ENCODE results near the gene POMT2. TPM values are rescaled to one million over a fixed set of nuclear protein-coding genes. Genes with fewer than 3 reads are reported as not detected.

POMT2 gene
- total and polyA plus RNA-seq, 2 donors (not counting 3 experiments of a cell fraction or from before 2014, with no cell fraction given), result 19.5 to 48.2 TPM

GRCh38 chr14:77316195-77316505 lies 4.5 kb downstream of the POMT2 start:
- Histone ChIP-seq H3K27me3 (ENCODE audit: control insufficient read depth in 2 of 2, insufficient read depth in 2 of 2, low read length in 2 of 2) (no peaks in the 10 kb centered on the region), H3K36me3 (ENCODE audit: control insufficient read depth in 2 of 2, extremely low read depth in 1 of 2, insufficient read depth in 2 of 2, low read length in 2 of 2) (no peaks in the 10 kb centered on the region), H3K9me1 (replicated peaks; ENCODE audit: control insufficient read depth, extremely low read depth, insufficient read depth, low read length) (no peaks in the 10 kb centered on the region), H3K4me3 (replicated peaks in 1 of 3; ENCODE audit: insufficient read depth in 1 of 3, low read depth in 1 of 3, low read length in 3 of 3) (no peak overlapping the region), H3K79me2 (ENCODE audit: control insufficient read depth, insufficient read depth, low read length) (peaks cover 19% of the 10 kb centered on the region), H3K27ac (ENCODE audit: insufficient read depth, low read depth, low read length) (no peak overlapping the region), H3K9ac (replicated peaks; ENCODE audit: extremely low read depth, insufficient read depth, low read length) (no peak overlapping the region), H3K4me2 (ENCODE audit: insufficient read depth, low read length) (no peak overlapping the region), H3K9me3 (replicated peaks; ENCODE audit: control insufficient read depth, insufficient read depth, low read length) (no peaks in the 10 kb centered on the region), H3K4me1 (ENCODE audit: control insufficient read depth, extremely low read depth, insufficient read depth, low read length) (peaks cover 9% of the 10 kb centered on the region), H4K20me1 (replicated peaks; ENCODE audit: control insufficient read depth, extremely low read depth, insufficient read depth, low read length) (no peaks in the 10 kb centered on the region), H2AFZ (ENCODE audit: low read depth, low read length) (no peak overlapping the region)
- POLR2A ChIA-PET, result interaction anchor here (0.6 to 1.6 kb wide), 4 partner anchors 13 to 444 kb away, joined by 3 to 13 read pairs (median 6); no protein-coding TSS in a partner anchor
- DNase-seq (ENCODE audit: low read depth, low spot score) (no peak), FAIRE-seq (peak; percentile 12)
- CTCF ChIA-PET, result interaction anchor here (0.6 to 6.0 kb wide), 51 partner anchors 9 to 601 kb away, joined by 3 to 515 read pairs (median 4); partner anchors contain the start of genes CIPC, SAMD15, TMED8 and VIPAS39
- TF ChIP-seq POLR2A (IDR thresholded peaks at IDR 0.05; ENCODE audit: low read depth, low read length), result no peak
- TF ChIP-seq FOS (IDR thresholded peaks at IDR 0.05; ENCODE audit: borderline replicate concordance, insufficient read depth, low read length), result no peak
- intact Hi-C loops (cut with micrococcal nuclease), result loop anchor here (1.0 kb wide), 4 partner anchors 15 to 446 kb away; no protein-coding TSS in a partner anchor
- dilution Hi-C loops (cut with MboI; ENCODE audit: extremely low pct_ligation_motif_present, low sequenced_read_pairs), result no loop called here
- BruUV-seq (replicated peaks), result no TSS peak

- no peak overlapping the region for H3K4me2 ChIP-seq (ENCODE audit: insufficient read depth, low read length)
- TF ChIP-seq EZH2 (IDR thresholded peaks at IDR 0.05; ENCODE audit: borderline replicate concordance, low read depth, low read length, severe bottlenecking) (no peak), FOS (IDR thresholded peaks at IDR 0.05; ENCODE audit: borderline replicate concordance, insufficient read depth, low read length) (no peak), GATA2 (IDR thresholded peaks at IDR 0.05; ENCODE audit: insufficient read depth, insufficient read length, low read depth, low read length) (no peak), POLR2A (IDR thresholded peaks at IDR 0.05; ENCODE audit: low read depth, low read length) (no peak), MAX (IDR thresholded peaks at IDR 0.05; ENCODE audit: insufficient read depth, insufficient read length) (no peak)
- CTCF ChIA-PET, result interaction anchor here (0.8 to 6.0 kb wide), 11 partner anchors 10 to 441 kb away, joined by 3 to 515 read pairs (median 10); no protein-coding TSS in a partner anchor
- FAIRE-seq (no peak), DNase-seq (ENCODE audit: low read depth, low spot score) (no peak)
- no peaks in the 10 kb centered on the region for H3K36me3 ChIP-seq (ENCODE audit: control insufficient read depth in 2 of 2, extremely low read depth in 1 of 2, insufficient read depth in 2 of 2, low read length in 2 of 2)
- H2AFZ ChIP-seq (ENCODE audit: low read depth, low read length), result no peak overlapping the region
- BruUV-seq (replicated peaks), result no TSS peak
- peaks cover 7% of the 10 kb centered on the region for H3K4me1 ChIP-seq (ENCODE audit: control insufficient read depth, extremely low read depth, insufficient read depth, low read length)
- H3K79me2 ChIP-seq (ENCODE audit: control insufficient read depth, insufficient read depth, low read length), result peaks cover 19% of the 10 kb centered on the region
- no peaks in the 10 kb centered on the region for H3K27me3 ChIP-seq (ENCODE audit: control insufficient read depth in 2 of 2, insufficient read depth in 2 of 2, low read length in 2 of 2)
- dilution Hi-C loops (cut with MboI; ENCODE audit: extremely low pct_ligation_motif_present, low sequenced_read_pairs), result no loop called here
- H3K9me3 ChIP-seq (replicated peaks; ENCODE audit: control insufficient read depth, insufficient read depth, low read length), result no peaks in the 10 kb centered on the region
- H4K20me1 ChIP-seq (replicated peaks; ENCODE audit: control insufficient read depth, extremely low read depth, insufficient read depth, low read length), result no peaks in the 10 kb centered on the region
- intact Hi-C loops (cut with micrococcal nuclease), result no loop called here
- POLR2A ChIA-PET, result interaction anchor here (1.6 kb wide), 1 partner anchor 11 kb away, joined by 6 read pairs; no protein-coding TSS in a partner anchor
- no peak overlapping the region for H3K27ac ChIP-seq (ENCODE audit: insufficient read depth, low read depth, low read length)
- no peaks in the 10 kb centered on the region for H3K9me1 ChIP-seq (replicated peaks; ENCODE audit: control insufficient read depth, extremely low read depth, insufficient read depth, low read length)
- no peak overlapping the region for H3K9ac ChIP-seq (replicated peaks; ENCODE audit: extremely low read depth, insufficient read depth, low read length)
- H3K4me3 ChIP-seq (replicated peaks in 1 of 3; ENCODE audit: insufficient read depth in 1 of 3, low read depth in 1 of 3, low read length in 3 of 3), result no peak overlapping the region
Observed at GRCh38 chr14:77314539-77315457, 5.9 kb downstream of the POMT2 start.
